HepG2 (cell line): Measurements from ENCODE around the gene SERINC5. TPM values are rescaled to one million over a fixed set of nuclear protein-coding genes. Genes with fewer than 3 reads are reported as not detected.

Experiments
- ATAC-seq: fragments of 200-7000 bp; cut with Tn5 transposase; 3 replicates; pipeline ENCODE4 v1.9.1; 2020; ENCODE audit warnings: mild to moderate bottlenecking, moderate library complexity
- BruUV-seq: library from RNA; stranded (reverse); fragments of 400-500 nt; replicated peaks from 2 replicates; lab custom pipeline; 2021; lab: Mats Ljungman, UMichigan
- CTCF ChIA-PET: fragments of 300-600 bp; formaldehyde crosslinking; extraction: SDS; loops from one replicate; lab custom pipeline; 2021; ENCODE audit warnings: low total read pairs, inconsistent platforms, low intra/inter-chr PET ratio; lab: Yijun Ruan, JAX
- POLR2A ChIA-PET: fragments of 350-600 bp; sonication (Branson Sonifier 250); formaldehyde crosslinking; loops from one replicate; lab custom pipeline; 2020; ENCODE audit warnings: antibody characterized with exemption, inconsistent platforms; lab: Yijun Ruan, JAX
- DNase-seq: peaks from one replicate; pipeline ENCODE4 v3.0.0-alpha.2; 2015; ENCODE audit warnings: low spot score
- FAIRE-seq: peaks from 3 replicates; lab custom pipeline; 2011; peaks lifted over from hg19 to GRCh38; lab: Jason Lieb, UNC
- H2AFZ ChIP-seq: one replicate; pipeline ENCODE4 v1.6.1; 2011; ENCODE audit warnings: low read length, inconsistent platforms
- H3K27ac ChIP-seq: fragments of 300-600 bp; 3 replicates; pipeline ENCODE4 v1.8.0; 2011; ENCODE audit warnings: mixed run types, mild to moderate bottlenecking, mixed read lengths, low read length, inconsistent platforms; ENCODE audit not compliant: insufficient read depth; ENCODE audit errors: extremely low read length
- H3K27me3 ChIP-seq, 2 experiments: fragments of 200-600 bp in 1 of 2; 2 replicates in 1 of 2; 3 replicates in 1 of 2; pipeline versions ENCODE4 v1.6.0 to v1.8.0; 2011; ENCODE audit warnings: low read length in 2 of 2, mild to moderate bottlenecking in 2 of 2, moderate library complexity in 2 of 2, inconsistent platforms in 1 of 2; ENCODE audit not compliant: insufficient read depth in 2 of 2, control insufficient read depth in 1 of 2
- H3K36me3 ChIP-seq, 2 experiments: fragments of 200-600 bp in 1 of 2; replicated peaks in 1 of 2; 2 replicates in 1 of 2; 3 replicates in 1 of 2; pipeline versions ENCODE4 v1.5.1 to v1.8.0; 2011; ENCODE audit warnings: low read length in 2 of 2, inconsistent platforms in 1 of 2; ENCODE audit not compliant: insufficient read depth in 2 of 2, control insufficient read depth in 1 of 2
- H3K4me1 ChIP-seq: 2 replicates; pipeline ENCODE4 v1.5.1; 2012; ENCODE audit warnings: low read length, inconsistent platforms; ENCODE audit not compliant: insufficient read depth
- H3K4me2 ChIP-seq: 2 replicates; pipeline ENCODE4 v1.6.0; 2011; ENCODE audit warnings: low read depth, low read length, inconsistent platforms
- H3K4me3 ChIP-seq, 3 experiments: fragments of 200-600 bp in 1 of 3; sonication (generic), shearing (Covaris generic) in 1 of 3; replicated peaks in 1 of 3; 2 replicates each; pipeline ENCODE4 v1.5.1; 2011 to 2016; ENCODE audit warnings: low read length in 3 of 3, inconsistent platforms in 2 of 3, low read depth in 2 of 3, mild to moderate bottlenecking in 2 of 3, control low read depth in 1 of 3, mixed read lengths in 1 of 3; ENCODE audit not compliant: insufficient read depth in 1 of 3
- H3K79me2 ChIP-seq: one replicate; pipeline ENCODE4 v1.6.1; 2011; ENCODE audit warnings: low read length, inconsistent platforms; ENCODE audit not compliant: insufficient read depth
- H3K9ac ChIP-seq: 2 replicates; pipeline ENCODE4 v1.6.0; 2011; ENCODE audit warnings: mild to moderate bottlenecking, low read depth, low read length, inconsistent platforms; ENCODE audit not compliant: insufficient read depth
- H3K9me3 ChIP-seq: 2 replicates; pipeline ENCODE4 v1.5.1; 2012; ENCODE audit warnings: mild to moderate bottlenecking, low read length
- H4K20me1 ChIP-seq: 2 replicates; pipeline ENCODE4 v1.6.0; 2011; ENCODE audit warnings: inconsistent platforms, mild to moderate bottlenecking, low read length, moderate library complexity; ENCODE audit not compliant: insufficient read depth
- HMG20A ChIP-seq: IDR thresholded peaks from 2 replicates; pipeline ENCODE4 v1.6.1; 2016; ENCODE audit warnings: borderline replicate concordance
- KAT2B ChIP-seq: fragments of 150-350 bp; IDR thresholded peaks from 2 replicates; pipeline ENCODE4 v1.6.1; 2014; ENCODE audit warnings: low read depth, low read length, borderline replicate concordance
- MYNN ChIP-seq: sonication (generic); formaldehyde crosslinking; IDR thresholded peaks from 2 replicates; pipeline ENCODE4 v1.4.0; 2020; ENCODE audit warnings: mild to moderate bottlenecking, low read depth, missing genetic modification reagents
- SKI ChIP-seq: fragments of 450-650 bp; IDR thresholded peaks from one replicate; pipeline ENCODE4 v1.6.1; 2018; ENCODE audit warnings: mild to moderate bottlenecking; ENCODE audit not compliant: partially characterized antibody
- THAP9 ChIP-seq: sonication (generic); formaldehyde crosslinking; IDR thresholded peaks from 2 replicates; pipeline ENCODE4; 2020; ENCODE audit warnings: missing genetic modification reagents, mild to moderate bottlenecking, borderline replicate concordance
- ZKSCAN1 ChIP-seq: fragments of 150-350 bp; IDR thresholded peaks from 2 replicates; pipeline ENCODE4 v1.6.1; 2014; ENCODE audit warnings: low read length
- ZMYM3 ChIP-seq: sonication (generic); formaldehyde crosslinking; IDR thresholded peaks from 2 replicates; pipeline ENCODE4 v1.5.1; 2020; ENCODE audit warnings: mild to moderate bottlenecking, missing genetic modification reagents
- ZNF12 ChIP-seq: sonication (generic); formaldehyde crosslinking; IDR thresholded peaks from 2 replicates; pipeline ENCODE4 v1.5.0; 2020; ENCODE audit warnings: missing genetic modification reagents
- ZNF775 ChIP-seq: sonication (generic); formaldehyde crosslinking; IDR thresholded peaks from 2 replicates; pipeline ENCODE4 v1.4.0; 2020; ENCODE audit warnings: missing genetic modification reagents, mild to moderate bottlenecking, moderate library complexity, borderline replicate concordance
- ZNF841 ChIP-seq: sonication (generic); formaldehyde crosslinking; IDR thresholded peaks from 2 replicates; pipeline ENCODE4 v1.8.1; 2023; ENCODE audit warnings: missing genetic modification reagents, borderline replicate concordance
- WGBS: methylation state at CpG from one replicate; pipeline ENCODE4 v1.1.6; 2017; ENCODE audit warnings: low lambda C conversion rate; 5-methylcytosine and 5-hydroxymethylcytosine counted together
- in situ Hi-C: cut with HindIII; loops from 2 replicates; pipeline ENCODE4 v1.10.0; 2017; ENCODE audit warnings: low pct_unique_long_range_greater_than_20kb; ENCODE audit not compliant: extremely low pct_ligation_motif_present
- intact Hi-C: fragments of 100-400 bp; cut with micrococcal nuclease; formaldehyde crosslinking; loops from one replicate; pipeline ENCODE4 v1.10.0; 2022; ENCODE audit not compliant: unreplicated experiment
- polyA plus RNA-seq, 8 experiments: library from polyadenylated mRNA; depleted of rRNA in 3 of 8; stranded (reverse) in 7 of 8; unstranded in 1 of 8; fragments of >200 nt; fragmentation: Illumina TruSeq in 4 of 8; extraction: Trizol in 4 of 8; gene quantifications; 2 replicates each; pipeline versions ENCODE4 v1.2.1 to v1.2.3, GENCODE V29; 2011 to 2016; ENCODE audit warnings: low read depth in 4 of 8, missing spikeins in 1 of 8, mixed read lengths in 1 of 8; ENCODE audit not compliant: insufficient read depth in 1 of 8
- total RNA-seq, 5 experiments: library from RNA; depleted of rRNA; stranded (reverse); fragments of >200 nt; fragmentation: Illumina TruSeq; extraction: Trizol; gene quantifications; 2 replicates each; pipeline ENCODE4 v1.2.3, GENCODE V29; 2016; ENCODE audit warnings: low read depth in 1 of 5

SERINC5 gene
- total and polyA plus RNA-seq, 2 of the 13 experiments (the other 11 are each of a cell fraction or from before 2014, with no cell fraction given): 17.3 to 22.8 TPM

GRCh38 chr5:80215523-80215922 lies 40.3 kb downstream of the SERINC5 start (continued):
- TF ChIP-seq KAT2B (no peak), ZNF841 (no peak), ZMYM3 (CRISPR knock-in tag) (0 out of 2 replicates have a peak, but pooled peaks have one; percentile 8), HMG20A (CRISPR knock-in tag) (no peak), ZNF775 (no peak), MYNN (CRISPR knock-in tag) (no peak), ZKSCAN1 (no peak), SKI (no peak), THAP9 (no peak)

- Histone ChIP-seq H3K4me1 (peaks cover 93% of the 10 kb centered on the region), H2AFZ (no peak overlapping the region), H3K9me3 (no peaks in the 10 kb centered on the region), H3K36me3 (no peaks in the 10 kb centered on the region), H3K9ac (no peak overlapping the region)
- POLR2A ChIA-PET: no interaction called here
- intact Hi-C loops (no loop called here), in situ Hi-C loops (no loop called here)
- BruUV-seq: no TSS peak
- WGBS: 97% methylated on average over 3 of the region's 3 CpGs
- no peak for ATAC-seq
- no peak for TF ChIP-seq ZNF12 (CRISPR knock-in tag)
- TF ChIP-seq, all 625 proteins: peak for 0
- CTCF ChIA-PET: no interaction called here
- Histone ChIP-seq H3K4me3 (no peak overlapping the region), H3K4me2 (no peak overlapping the region), H3K27me3 (no peaks in the 10 kb centered on the region), H3K79me2 (peaks cover 67% of the 10 kb centered on the region), H4K20me1 (no peaks in the 10 kb centered on the region; the same call in 1 of the 2 replicates), H3K27ac (no peak overlapping the region)
- DNase-seq (no peak), FAIRE-seq (no peak)
Measured at GRCh38 chr5:80213466-80213865, 42.4 kb downstream of the SERINC5 start.
